ENCODE measurements around the gene GFOD1.

Gene GFOD1

DNA sequence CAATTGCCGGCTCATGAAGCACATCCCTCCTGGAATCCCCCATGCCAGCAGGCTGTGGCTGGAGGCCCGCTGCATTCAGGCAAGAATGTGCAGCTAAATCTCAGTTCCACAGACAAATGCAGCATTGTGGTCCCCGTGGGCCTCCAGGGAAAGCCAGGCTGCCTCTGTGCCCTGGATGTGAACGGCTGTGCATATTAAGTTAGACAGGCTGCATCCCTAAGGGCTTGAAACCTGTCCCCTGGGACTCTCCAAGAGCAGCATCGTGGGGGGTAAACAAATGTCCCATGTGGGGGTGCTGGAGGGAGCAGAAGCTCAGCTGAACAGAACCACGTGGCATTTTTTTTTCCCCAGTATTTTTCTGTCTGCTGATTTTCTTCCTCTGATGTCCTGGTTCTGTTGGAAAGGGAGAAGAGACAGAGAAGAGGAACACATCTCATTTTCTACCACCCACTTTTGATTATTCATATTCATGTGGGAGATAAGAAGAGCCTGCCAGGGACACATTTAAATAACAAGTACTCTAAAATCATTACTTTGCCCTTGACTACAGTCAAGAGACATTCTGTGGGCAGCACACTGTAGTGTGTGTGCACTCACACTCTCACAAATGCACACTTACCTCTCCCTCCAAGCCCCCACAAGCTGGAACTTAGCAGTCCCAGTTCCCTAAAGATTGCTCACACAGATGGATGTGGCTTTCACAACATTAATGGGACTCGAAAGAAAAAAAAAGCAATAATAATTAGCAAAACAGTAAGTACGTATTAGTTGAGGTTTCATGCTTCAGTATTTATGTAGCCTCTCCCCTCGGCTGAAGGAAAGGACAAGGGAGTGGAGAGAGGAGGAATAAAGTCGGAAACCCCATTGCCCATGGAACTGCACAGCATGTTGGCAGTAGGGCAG, 16.9 kb downstream of the GFOD1 start:
- no peak for DNase-seq (ENCODE audit: low read depth)
- no peak overlapping the region for H3K4me3 ChIP-seq (ENCODE audit: low read length)
- H3K27me3 ChIP-seq (replicated peaks; ENCODE audit: control insufficient read depth, insufficient read depth, low read length) = no peaks in the 10 kb centered on the region
- H3K9me3 ChIP-seq (ENCODE audit: control insufficient read depth, low read length) = peaks cover 9% of the 10 kb centered on the region
- no peak overlapping the region for H3K9ac ChIP-seq (ENCODE audit: low read length)
- peaks cover 2% of the 10 kb centered on the region for H3K36me3 ChIP-seq (ENCODE audit: control insufficient read depth, insufficient read depth, low read length, severe bottlenecking)
- H3K4me1 ChIP-seq (ENCODE audit: control insufficient read depth, insufficient read depth, low read length) = peaks cover 5% of the 10 kb centered on the region

DNA sequence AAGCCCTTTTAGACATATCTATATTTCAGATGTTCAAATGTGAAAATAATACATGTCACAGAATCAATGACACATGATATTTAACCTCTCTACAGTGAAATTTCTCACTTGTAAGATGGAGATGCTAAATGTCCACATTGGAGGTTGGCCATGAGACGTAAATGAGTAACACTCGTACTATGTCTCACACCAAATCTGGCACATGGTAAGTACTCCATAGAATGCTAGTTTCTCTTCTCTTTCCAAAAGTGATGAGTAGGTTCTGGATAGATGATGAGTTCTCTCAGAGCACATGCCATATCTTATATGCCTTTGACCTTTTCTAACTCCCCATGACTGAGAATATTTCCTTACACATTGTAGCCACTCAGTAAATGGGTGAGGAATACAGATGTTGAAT, 17.7 kb downstream of the GFOD1 start:
- Histone ChIP-seq H3K4me1 (ENCODE audit: control insufficient read depth, insufficient read depth, low read length) (peaks cover 2% of the 10 kb centered on the region), H3K9ac (ENCODE audit: low read length) (no peak overlapping the region), H3K27me3 (replicated peaks; ENCODE audit: control insufficient read depth, insufficient read depth, low read length) (no peaks in the 10 kb centered on the region), H3K4me3 (ENCODE audit: low read length) (no peak overlapping the region), H3K36me3 (ENCODE audit: control insufficient read depth, insufficient read depth, low read length, severe bottlenecking) (peaks cover 2% of the 10 kb centered on the region), H3K9me3 (ENCODE audit: control insufficient read depth, low read length) (peaks cover 9% of the 10 kb centered on the region)
- DNase-seq (ENCODE audit: low read depth) = no peak

DNA sequence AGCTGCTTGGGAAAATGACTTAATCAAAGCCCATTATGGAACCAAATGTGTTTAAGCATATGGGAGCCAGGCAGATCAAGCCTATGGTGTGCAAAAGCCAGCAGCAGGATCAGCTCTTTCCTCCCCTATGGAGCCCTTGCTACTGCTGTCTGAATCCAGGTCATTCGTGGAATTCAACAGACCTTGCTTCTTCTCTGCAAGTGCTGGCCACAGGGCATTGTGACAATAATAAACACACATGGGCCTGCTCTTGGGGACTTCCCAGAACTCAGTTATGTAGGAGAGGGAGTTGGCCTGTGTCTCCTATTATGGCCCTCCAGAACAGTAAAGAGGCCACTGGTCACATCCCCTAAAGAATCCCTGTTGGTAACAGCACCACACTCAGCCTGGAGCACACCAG, 18.6 kb downstream of the GFOD1 start:
- DNase-seq (ENCODE audit: low read depth) = no peak
- H3K9me3 ChIP-seq (ENCODE audit: control insufficient read depth, low read length) = peaks cover 9% of the 10 kb centered on the region
- no peaks in the 10 kb centered on the region for H3K27me3 ChIP-seq (replicated peaks; ENCODE audit: control insufficient read depth, insufficient read depth, low read length)
- H3K4me1 ChIP-seq (ENCODE audit: control insufficient read depth, insufficient read depth, low read length) = no peaks in the 10 kb centered on the region
- peaks cover 2% of the 10 kb centered on the region for H3K36me3 ChIP-seq (ENCODE audit: control insufficient read depth, insufficient read depth, low read length, severe bottlenecking)
- H3K4me3 ChIP-seq (ENCODE audit: low read length) = no peak overlapping the region
- H3K9ac ChIP-seq (ENCODE audit: low read length) = no peak overlapping the region

DNA sequence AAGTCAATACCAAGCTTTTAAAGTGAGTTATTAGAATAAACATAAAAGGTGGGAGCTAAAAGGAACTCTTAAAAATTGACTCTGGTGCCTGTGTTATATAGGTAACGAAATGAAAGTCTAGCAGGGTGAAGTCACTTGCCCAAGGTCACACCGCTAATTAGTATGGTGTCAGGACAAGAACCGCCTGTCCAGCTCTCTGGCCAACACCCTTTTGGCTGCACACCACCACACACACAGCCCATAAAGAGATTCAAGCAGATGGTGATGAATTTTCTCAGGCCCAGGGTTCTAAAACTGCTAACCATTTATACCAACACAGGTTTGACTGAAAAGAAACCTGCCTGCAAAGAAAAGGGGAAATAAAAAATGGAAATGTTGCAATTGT, 20.2 kb downstream of the GFOD1 start:
- H3K4me1 ChIP-seq (ENCODE audit: control insufficient read depth, insufficient read depth, low read length) = no peaks in the 10 kb centered on the region
- no peak overlapping the region for H3K4me3 ChIP-seq (ENCODE audit: low read length)
- DNase-seq (ENCODE audit: low read depth) = no peak
- H3K36me3 ChIP-seq (ENCODE audit: control insufficient read depth, insufficient read depth, low read length, severe bottlenecking) = peaks cover 2% of the 10 kb centered on the region
- no peak overlapping the region for H3K9ac ChIP-seq (ENCODE audit: low read length)
- no peaks in the 10 kb centered on the region for H3K27me3 ChIP-seq (replicated peaks; ENCODE audit: control insufficient read depth, insufficient read depth, low read length)
- peaks cover 9% of the 10 kb centered on the region for H3K9me3 ChIP-seq (ENCODE audit: control insufficient read depth, low read length)

DNA sequence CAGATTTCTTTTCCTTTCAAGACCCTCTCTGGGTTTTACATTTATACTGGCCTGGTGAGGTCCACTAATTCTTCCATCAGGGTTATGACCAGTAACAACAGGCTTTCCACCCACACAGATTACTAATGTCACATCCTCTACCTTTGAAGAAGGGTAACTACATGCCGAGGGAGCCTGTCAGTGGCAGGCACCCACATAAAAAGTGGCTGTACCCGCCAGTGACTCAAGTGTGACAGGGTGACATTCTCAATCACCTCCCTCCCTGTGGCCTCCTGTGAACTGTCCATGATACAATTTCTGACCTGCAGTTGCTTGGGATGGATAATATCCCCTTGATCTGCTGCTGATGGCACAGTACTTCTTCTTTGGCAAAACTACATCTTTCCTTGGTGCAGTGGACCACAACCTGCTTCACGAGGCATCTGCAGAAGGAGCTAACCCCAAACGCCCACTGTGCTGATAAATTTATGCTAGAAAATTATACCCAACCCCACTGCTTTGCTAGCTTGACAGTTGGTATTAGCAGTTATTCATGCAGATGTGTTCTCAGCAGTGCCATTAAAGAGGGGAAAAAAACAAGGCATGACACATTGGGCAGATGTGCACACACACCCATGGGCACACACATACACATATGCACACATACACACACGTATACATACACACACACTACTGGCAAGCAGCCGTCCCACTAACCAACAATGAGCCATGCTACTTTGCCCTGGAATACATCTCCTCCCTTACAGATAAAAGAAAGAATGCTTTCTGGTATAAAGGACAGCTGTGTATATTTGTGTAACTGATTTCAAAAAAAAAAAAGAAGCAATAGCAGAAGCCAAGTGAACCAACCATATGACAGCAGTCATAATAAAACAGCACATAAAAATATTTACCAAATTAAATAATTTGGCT, 20.8 kb downstream of the GFOD1 start:
- H3K4me1 ChIP-seq (ENCODE audit: control insufficient read depth, insufficient read depth, low read length) = no peaks in the 10 kb centered on the region
- no peaks in the 10 kb centered on the region for H3K27me3 ChIP-seq (replicated peaks; ENCODE audit: control insufficient read depth, insufficient read depth, low read length)
- H3K9me3 ChIP-seq (ENCODE audit: control insufficient read depth, low read length) = peaks cover 9% of the 10 kb centered on the region
- H3K9ac ChIP-seq (ENCODE audit: low read length) = no peak overlapping the region
- H3K36me3 ChIP-seq (ENCODE audit: control insufficient read depth, insufficient read depth, low read length, severe bottlenecking) = peaks cover 2% of the 10 kb centered on the region
- DNase-seq (ENCODE audit: low read depth) = no peak
- H3K4me3 ChIP-seq (ENCODE audit: low read length) = no peak overlapping the region

DNA sequence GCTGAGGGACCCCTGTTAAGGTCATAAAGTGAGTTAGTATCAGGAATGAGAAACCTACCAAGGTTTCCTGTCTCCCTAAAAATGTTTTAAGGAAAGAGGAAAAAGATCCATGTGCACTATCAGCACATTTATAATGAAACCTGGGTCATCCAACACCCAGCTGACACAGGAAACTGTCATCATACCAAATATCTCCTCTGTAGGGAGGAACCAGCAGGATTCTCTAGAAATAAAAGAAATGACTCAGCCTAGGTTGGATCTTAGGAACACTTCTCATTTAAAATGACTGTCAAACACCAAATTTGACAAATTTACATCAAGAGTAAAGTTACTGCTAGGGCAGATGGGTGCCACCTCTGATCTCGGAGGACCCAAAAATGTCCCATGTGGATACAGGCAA, 21.7 kb downstream of the GFOD1 start:
- H3K36me3 ChIP-seq (ENCODE audit: control insufficient read depth, insufficient read depth, low read length, severe bottlenecking) = peaks cover 2% of the 10 kb centered on the region
- H3K9me3 ChIP-seq (ENCODE audit: control insufficient read depth, low read length) = peaks cover 9% of the 10 kb centered on the region
- no peak overlapping the region for H3K9ac ChIP-seq (ENCODE audit: low read length)
- no peaks in the 10 kb centered on the region for H3K4me1 ChIP-seq (ENCODE audit: control insufficient read depth, insufficient read depth, low read length)
- no peaks in the 10 kb centered on the region for H3K27me3 ChIP-seq (replicated peaks; ENCODE audit: control insufficient read depth, insufficient read depth, low read length)
- no peak overlapping the region for H3K4me3 ChIP-seq (ENCODE audit: low read length)
- no peak for DNase-seq (ENCODE audit: low read depth)

DNA sequence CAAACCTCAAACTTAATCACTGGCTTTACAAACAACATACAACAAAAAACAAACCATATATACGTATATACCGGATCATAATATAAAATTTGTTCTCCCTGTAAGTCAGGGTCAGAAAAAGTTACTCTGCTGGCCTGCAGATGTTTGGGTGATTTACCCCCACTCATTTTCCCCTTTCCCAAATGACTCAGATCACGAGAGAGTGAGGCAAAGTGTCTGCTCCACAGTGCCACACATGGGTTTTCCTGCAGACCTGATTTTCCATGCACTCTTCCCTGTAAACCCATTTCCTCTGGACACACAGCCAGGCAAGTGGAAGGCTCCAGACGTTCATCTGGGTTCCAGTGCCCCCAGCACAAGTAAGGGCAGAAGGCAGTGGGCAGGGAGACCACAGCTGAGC, 23.5 kb downstream of the GFOD1 start:
- no peak for DNase-seq (ENCODE audit: low read depth)
- Histone ChIP-seq H3K9ac (ENCODE audit: low read length) (no peak overlapping the region), H3K9me3 (ENCODE audit: control insufficient read depth, low read length) (peaks cover 9% of the 10 kb centered on the region), H3K27me3 (replicated peaks; ENCODE audit: control insufficient read depth, insufficient read depth, low read length) (no peaks in the 10 kb centered on the region), H3K36me3 (ENCODE audit: control insufficient read depth, insufficient read depth, low read length, severe bottlenecking) (no peaks in the 10 kb centered on the region), H3K4me3 (ENCODE audit: low read length) (no peak overlapping the region), H3K4me1 (ENCODE audit: control insufficient read depth, insufficient read depth, low read length) (no peaks in the 10 kb centered on the region)

DNA sequence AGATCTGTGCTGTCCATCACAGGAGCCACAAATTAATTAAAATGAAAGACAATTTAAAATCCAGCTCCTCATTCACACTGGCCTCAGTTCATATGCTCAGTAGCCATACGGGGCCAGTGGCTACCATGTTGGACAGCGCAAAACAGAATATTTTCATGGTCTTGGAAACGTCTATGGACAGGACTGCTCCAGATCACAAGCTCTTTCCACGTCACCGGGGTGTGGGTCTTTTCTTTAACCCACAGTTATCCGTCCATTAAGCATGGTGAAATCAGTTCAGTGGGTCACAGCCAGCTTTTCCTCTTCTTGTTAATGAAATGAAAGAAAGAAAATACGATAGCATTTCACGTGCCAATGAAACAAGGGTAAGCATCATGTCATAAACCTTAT, 24.1 kb downstream of the GFOD1 start:
- no peak overlapping the region for H3K9ac ChIP-seq (ENCODE audit: low read length)
- H3K27me3 ChIP-seq (replicated peaks; ENCODE audit: control insufficient read depth, insufficient read depth, low read length) = no peaks in the 10 kb centered on the region
- no peak for DNase-seq (ENCODE audit: low read depth)
- peaks cover 3% of the 10 kb centered on the region for H3K9me3 ChIP-seq (ENCODE audit: control insufficient read depth, low read length)
- no peak overlapping the region for H3K4me3 ChIP-seq (ENCODE audit: low read length)
- H3K36me3 ChIP-seq (ENCODE audit: control insufficient read depth, insufficient read depth, low read length, severe bottlenecking) = no peaks in the 10 kb centered on the region
- no peaks in the 10 kb centered on the region for H3K4me1 ChIP-seq (ENCODE audit: control insufficient read depth, insufficient read depth, low read length)

DNA sequence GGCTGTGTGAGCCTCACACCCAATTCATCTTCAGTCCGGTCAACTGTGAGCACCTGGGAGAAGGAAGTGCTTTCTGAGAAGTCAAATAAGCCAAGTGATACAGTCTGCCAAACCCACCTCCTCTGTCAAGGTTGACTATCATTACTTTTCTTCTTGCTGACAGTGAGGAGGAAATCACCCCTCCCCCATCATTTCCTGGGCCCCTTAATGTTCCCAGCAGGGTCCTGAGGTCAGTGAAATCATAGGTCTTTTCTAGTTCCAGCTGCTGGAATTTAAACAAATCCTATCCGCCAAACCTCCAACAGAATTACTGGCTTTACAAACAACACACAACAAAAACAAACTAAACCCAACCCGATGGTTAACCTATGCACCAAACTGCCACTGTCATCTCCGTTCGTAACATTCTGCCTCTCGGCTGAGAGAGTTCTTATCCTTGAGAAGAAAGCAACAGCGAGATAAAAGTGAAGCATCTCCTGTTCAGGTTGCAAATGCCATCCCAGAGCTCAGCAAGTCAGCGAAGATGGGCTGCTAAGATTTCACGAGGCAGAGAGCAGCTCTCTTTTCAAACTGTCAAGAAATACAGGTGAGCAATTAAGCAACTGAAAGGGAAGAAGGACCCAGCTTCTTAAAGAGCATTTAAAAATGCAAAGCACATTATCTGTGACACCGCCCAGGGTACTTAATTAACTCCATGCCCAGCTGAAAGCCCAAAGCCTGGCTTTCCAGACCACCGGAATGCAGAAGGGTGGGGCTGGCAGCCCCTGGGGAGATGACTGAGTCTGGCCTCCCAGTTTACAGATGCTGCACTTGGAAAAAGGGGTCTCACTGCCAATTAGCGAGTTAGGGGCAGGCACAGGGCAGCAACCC, 24.7 kb downstream of the GFOD1 start:
- Histone ChIP-seq H3K9me3 (ENCODE audit: control insufficient read depth, low read length) (no peaks in the 10 kb centered on the region), H3K9ac (ENCODE audit: low read length) (no peak overlapping the region), H3K4me1 (ENCODE audit: control insufficient read depth, insufficient read depth, low read length) (no peaks in the 10 kb centered on the region), H3K27me3 (replicated peaks; ENCODE audit: control insufficient read depth, insufficient read depth, low read length) (no peaks in the 10 kb centered on the region), H3K4me3 (ENCODE audit: low read length) (no peak overlapping the region), H3K36me3 (ENCODE audit: control insufficient read depth, insufficient read depth, low read length, severe bottlenecking) (no peaks in the 10 kb centered on the region)
- peak; percentile 47 for DNase-seq (ENCODE audit: low read depth)

DNA sequence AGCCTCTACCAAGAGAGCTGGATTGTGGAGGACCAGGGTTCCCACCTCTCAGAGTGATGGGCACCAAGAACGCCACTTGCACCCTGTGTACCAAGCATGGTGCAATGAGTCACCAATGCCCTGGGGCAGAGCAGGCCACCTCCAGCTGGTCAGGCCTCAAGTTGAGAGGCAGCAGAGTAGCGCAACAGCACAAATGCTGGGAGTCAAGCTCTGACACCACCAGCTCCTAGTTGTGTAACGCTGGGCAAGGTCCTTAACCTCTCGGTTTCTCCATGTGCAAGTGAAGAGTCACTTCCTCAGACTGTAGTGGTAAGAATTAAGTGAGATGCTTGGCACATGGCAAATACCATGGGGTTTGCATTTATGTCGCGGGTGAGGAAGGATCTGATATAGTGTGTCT, 25.6 kb downstream of the GFOD1 start:
- Histone ChIP-seq H3K4me1 (ENCODE audit: control insufficient read depth, insufficient read depth, low read length) (no peaks in the 10 kb centered on the region), H3K4me3 (ENCODE audit: low read length) (no peak overlapping the region), H3K9me3 (ENCODE audit: control insufficient read depth, low read length) (no peaks in the 10 kb centered on the region), H3K27me3 (replicated peaks; ENCODE audit: control insufficient read depth, insufficient read depth, low read length) (no peaks in the 10 kb centered on the region), H3K36me3 (ENCODE audit: control insufficient read depth, insufficient read depth, low read length, severe bottlenecking) (no peaks in the 10 kb centered on the region), H3K9ac (ENCODE audit: low read length) (no peak overlapping the region)
- DNase-seq (ENCODE audit: low read depth) = no peak

DNA sequence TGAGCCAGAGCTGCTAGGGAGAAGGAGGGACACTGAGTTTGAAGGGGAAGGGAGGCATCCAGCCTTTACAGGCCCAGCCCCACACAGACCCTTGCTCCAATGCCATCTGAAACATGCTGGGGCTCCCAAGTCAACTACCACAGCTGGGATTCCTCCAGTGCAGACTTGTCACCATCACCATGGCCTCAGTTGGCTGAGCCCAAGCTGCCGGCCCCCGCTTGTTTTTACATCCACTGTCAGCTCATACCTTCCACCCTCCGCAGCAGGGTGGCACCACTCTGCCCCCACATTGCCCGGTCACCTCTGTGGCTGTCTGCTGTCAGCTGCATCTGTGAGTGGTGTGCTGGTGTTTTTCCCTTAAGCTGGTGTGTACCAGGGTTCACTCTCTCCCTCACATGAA, 26.1 kb downstream of the GFOD1 start:
- no peak for DNase-seq (ENCODE audit: low read depth)
- no peaks in the 10 kb centered on the region for H3K27me3 ChIP-seq (replicated peaks; ENCODE audit: control insufficient read depth, insufficient read depth, low read length)
- H3K9me3 ChIP-seq (ENCODE audit: control insufficient read depth, low read length) = no peaks in the 10 kb centered on the region
- H3K4me3 ChIP-seq (ENCODE audit: low read length) = no peak overlapping the region
- H3K4me1 ChIP-seq (ENCODE audit: control insufficient read depth, insufficient read depth, low read length) = no peaks in the 10 kb centered on the region
- no peak overlapping the region for H3K9ac ChIP-seq (ENCODE audit: low read length)
- no peaks in the 10 kb centered on the region for H3K36me3 ChIP-seq (ENCODE audit: control insufficient read depth, insufficient read depth, low read length, severe bottlenecking)
